SU-DHL-6 (cell line): ENCODE measurements around the gene SRI.

Experiments
- H2AFZ ChIP-seq: fragments of 200-600 bp; sonication (generic); 2 replicates; pipeline ENCODE4 v1.6.1; 2014; ENCODE audit warnings: low read depth, mild to moderate bottlenecking, moderate library complexity, mixed read lengths, antibody characterized with exemption, low read length; ENCODE audit not compliant: severe bottlenecking
- H3F3A ChIP-seq: fragments of 200-600 bp; shearing (Covaris generic); 2 replicates; pipeline ENCODE4 v1.6.0; 2016; ENCODE audit warnings: antibody characterized with exemption, mild to moderate bottlenecking; ENCODE audit not compliant: insufficient read depth
- H3K27ac ChIP-seq: fragments of 200-600 bp; sonication (generic); 2 replicates; pipeline ENCODE4 v1.5.1; 2016; ENCODE audit warnings: low read depth, mild to moderate bottlenecking, low read length, moderate library complexity, mixed read lengths
- H3K27me3 ChIP-seq: fragments of 200-600 bp; sonication (generic), shearing (Covaris generic); 2 replicates; pipeline ENCODE4 v1.6.0; 2014; ENCODE audit warnings: mild to moderate bottlenecking, low read length
- H3K36me3 ChIP-seq: fragments of 200-600 bp; sonication (generic); 2 replicates; pipeline ENCODE4 v1.6.1; 2014; ENCODE audit warnings: mild to moderate bottlenecking, low read length, mixed read lengths
- H3K4me2 ChIP-seq: fragments of 300-600, 200-600 bp; shearing (Covaris generic), sonication (generic); 2 replicates; pipeline ENCODE4 v1.6.0; 2014; ENCODE audit warnings: low read length, low read depth, mild to moderate bottlenecking; ENCODE audit not compliant: poor library complexity, severe bottlenecking
- H3K4me3 ChIP-seq: fragments of 200-600 bp; sonication (generic); 2 replicates; pipeline ENCODE4 v1.5.1; 2014; ENCODE audit warnings: antibody characterized with exemption, low read length, mild to moderate bottlenecking, mixed read lengths; ENCODE audit not compliant: insufficient read depth, poor library complexity, severe bottlenecking
- H3K79me2 ChIP-seq: fragments of 200-600 bp; sonication (generic); 2 replicates; pipeline ENCODE4 v1.6.1; 2014; ENCODE audit warnings: mild to moderate bottlenecking, low read length, moderate library complexity; ENCODE audit not compliant: insufficient read depth
- H3K9ac ChIP-seq: fragments of 200-600 bp; sonication (generic); 2 replicates; pipeline ENCODE4 v1.7.0; 2014; ENCODE audit warnings: mild to moderate bottlenecking, low read length
- H3K9me2 ChIP-seq: fragments of 200-600 bp; sonication (generic); replicated peaks from 2 replicates; pipeline ENCODE4 v1.6.1; 2014; ENCODE audit warnings: low read length; ENCODE audit not compliant: insufficient read depth
- H3K9me3 ChIP-seq: fragments of 200-600 bp; sonication (generic); 2 replicates; pipeline ENCODE4 v1.6.1; 2014; ENCODE audit warnings: low read length, mixed read lengths; ENCODE audit not compliant: insufficient read depth
- H4K20me1 ChIP-seq: fragments of 200-600 bp; sonication (generic); 2 replicates; pipeline ENCODE4 v1.6.1; 2014; ENCODE audit warnings: low read depth, mild to moderate bottlenecking, antibody characterized with exemption, low read length, moderate library complexity, mixed read lengths
- EZH2phosphoT487 ChIP-seq: fragments of 200-600 bp; sonication (generic), shearing (Covaris generic); conservative IDR thresholded peaks from 2 replicates; pipeline ENCODE4 v1.6.1; 2018; ENCODE audit warnings: mild to moderate bottlenecking, antibody characterized with exemption, low read length, moderate library complexity, mixed read lengths
- TF ChIP-seq, protein P1 (sequence below): fragments of 200-600 bp; sonication (generic); IDR thresholded peaks from one replicate; pipeline ENCODE4 v1.5.1; 2017; ENCODE audit warnings: antibody characterized with exemption, mild to moderate bottlenecking, low read length, moderate library complexity; ENCODE audit not compliant: insufficient read depth, poor library complexity, severe bottlenecking

SRI gene

GRCh38 chr7:88205179-88205578, 14.7 kb downstream of the SRI start:
- H2AFZ ChIP-seq = no peak overlapping the region
- H3K27me3 ChIP-seq = no peaks in the 10 kb centered on the region
- H3K9me2 ChIP-seq = no peaks in the 10 kb centered on the region
- H3K4me3 ChIP-seq = no peak overlapping the region
- no peak overlapping the region for H3K4me2 ChIP-seq
- no peak overlapping the region for H3K9ac ChIP-seq
- no peaks in the 10 kb centered on the region for H4K20me1 ChIP-seq
- H3F3A ChIP-seq = peaks cover 7% of the 10 kb centered on the region; the same call in 1 of the 2 replicates
- H3K79me2 ChIP-seq = no peaks in the 10 kb centered on the region
- H3K9me3 ChIP-seq = no peaks in the 10 kb centered on the region
- no peak overlapping the region for H3K27ac ChIP-seq
- peaks cover 52% of the 10 kb centered on the region for H3K36me3 ChIP-seq
- TF ChIP-seq, protein P1, sequence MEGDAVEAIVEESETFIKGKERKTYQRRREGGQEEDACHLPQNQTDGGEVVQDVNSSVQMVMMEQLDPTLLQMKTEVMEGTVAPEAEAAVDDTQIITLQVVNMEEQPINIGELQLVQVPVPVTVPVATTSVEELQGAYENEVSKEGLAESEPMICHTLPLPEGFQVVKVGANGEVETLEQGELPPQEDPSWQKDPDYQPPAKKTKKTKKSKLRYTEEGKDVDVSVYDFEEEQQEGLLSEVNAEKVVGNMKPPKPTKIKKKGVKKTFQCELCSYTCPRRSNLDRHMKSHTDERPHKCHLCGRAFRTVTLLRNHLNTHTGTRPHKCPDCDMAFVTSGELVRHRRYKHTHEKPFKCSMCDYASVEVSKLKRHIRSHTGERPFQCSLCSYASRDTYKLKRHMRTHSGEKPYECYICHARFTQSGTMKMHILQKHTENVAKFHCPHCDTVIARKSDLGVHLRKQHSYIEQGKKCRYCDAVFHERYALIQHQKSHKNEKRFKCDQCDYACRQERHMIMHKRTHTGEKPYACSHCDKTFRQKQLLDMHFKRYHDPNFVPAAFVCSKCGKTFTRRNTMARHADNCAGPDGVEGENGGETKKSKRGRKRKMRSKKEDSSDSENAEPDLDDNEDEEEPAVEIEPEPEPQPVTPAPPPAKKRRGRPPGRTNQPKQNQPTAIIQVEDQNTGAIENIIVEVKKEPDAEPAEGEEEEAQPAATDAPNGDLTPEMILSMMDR = no peak
- TF ChIP-seq EZH2phosphoT487 = no peak

DNA sequence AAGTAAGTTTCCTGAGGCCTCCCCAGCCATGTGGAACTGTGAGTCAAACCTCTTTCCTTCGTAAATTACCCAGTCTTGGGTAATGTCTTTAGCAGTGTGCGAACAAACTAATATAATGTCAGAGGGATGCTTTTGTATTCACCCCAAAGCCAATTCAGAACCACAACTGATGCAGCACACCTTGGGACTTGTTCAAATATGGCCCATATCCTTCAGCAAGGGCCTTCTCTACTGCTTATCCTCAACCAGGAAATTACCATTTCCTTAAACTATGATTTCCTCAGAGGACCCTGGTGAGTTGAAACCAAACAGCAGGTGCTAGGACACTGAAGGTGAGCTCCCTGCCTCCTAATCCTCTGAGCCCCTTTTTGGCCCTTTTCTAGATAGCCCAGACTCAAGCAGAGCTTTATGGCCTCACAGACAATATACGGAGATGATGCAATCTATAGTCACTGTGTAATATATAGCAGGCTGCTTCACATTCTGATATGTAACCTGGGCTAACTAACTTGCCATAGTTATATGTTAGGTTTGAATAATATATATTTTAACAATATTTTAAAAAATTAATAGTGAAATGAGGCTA, 15.2 kb downstream of the SRI start:
- peaks cover 48% of the 10 kb centered on the region for H3K36me3 ChIP-seq
- no peak overlapping the region for H2AFZ ChIP-seq
- H3K9me2 ChIP-seq = no peaks in the 10 kb centered on the region
- H4K20me1 ChIP-seq = no peaks in the 10 kb centered on the region
- no peaks in the 10 kb centered on the region for H3K27me3 ChIP-seq
- no peak for TF ChIP-seq EZH2phosphoT487
- TF ChIP-seq, protein P1 = no peak
- H3K27ac ChIP-seq = no peak overlapping the region
- no peak overlapping the region for H3K4me3 ChIP-seq
- no peaks in the 10 kb centered on the region for H3K9me3 ChIP-seq
- no peak overlapping the region for H3K9ac ChIP-seq
- peaks cover 7% of the 10 kb centered on the region; the same call in 1 of the 2 replicates for H3F3A ChIP-seq
- H3K79me2 ChIP-seq = no peaks in the 10 kb centered on the region
- H3K4me2 ChIP-seq = no peak overlapping the region

DNA sequence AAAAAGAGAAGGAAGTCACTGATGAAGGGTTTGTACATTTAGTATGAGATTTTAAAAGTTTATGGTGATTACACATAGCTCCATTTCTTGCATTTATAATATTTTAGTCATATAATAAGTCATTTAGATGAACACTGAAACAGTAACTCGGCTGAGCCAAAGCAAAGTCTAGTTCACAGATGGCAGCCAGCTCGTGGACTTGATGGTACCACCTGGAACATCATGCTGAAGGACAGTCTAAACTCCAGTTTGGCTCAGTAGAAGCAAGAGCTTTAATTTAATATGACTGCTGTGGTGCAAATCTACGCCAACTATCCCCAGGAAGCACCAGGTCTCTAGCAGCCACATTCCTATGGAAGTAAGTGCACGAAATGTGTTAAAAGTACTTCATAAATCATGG, 16.4 kb downstream of the SRI start:
- Histone ChIP-seq H3K9me3 (no peaks in the 10 kb centered on the region), H3K36me3 (peaks cover 38% of the 10 kb centered on the region)

More for the DNA sequence above, 16.4 kb downstream of the SRI start:
- H2AFZ ChIP-seq = no peak overlapping the region
- H3K27ac ChIP-seq = no peak overlapping the region
- H3K27me3 ChIP-seq = no peaks in the 10 kb centered on the region
- no peaks in the 10 kb centered on the region for H3K79me2 ChIP-seq
- no peaks in the 10 kb centered on the region for H4K20me1 ChIP-seq
- H3K4me2 ChIP-seq = no peak overlapping the region
- H3K4me3 ChIP-seq = no peak overlapping the region
- H3K9me2 ChIP-seq = no peaks in the 10 kb centered on the region
- H3F3A ChIP-seq = peaks cover 7% of the 10 kb centered on the region; the same call in 1 of the 2 replicates
- no peak overlapping the region for H3K9ac ChIP-seq
- TF ChIP-seq, protein P1 = no peak
- TF ChIP-seq EZH2phosphoT487 = no peak
